Urothelium cell line (cell line): ENCODE results near the gene SDK1.
"Not testable (repeated sequence)": the region's sequence is repeated elsewhere in the genome, so short reads cannot be mapped to it uniquely, and the experiment has no call there.

ENCODE experiments used
- DNase-seq: peaks from one replicate; pipeline ENCODE4 v3.0.0; 2011; ENCODE audit warnings: low spot score, mixed read lengths
- FAIRE-seq: peaks from 2 replicates; lab custom pipeline; 2011; peaks lifted over from hg19 to GRCh38; lab: Jason Lieb, UNC

Gene SDK1

DNA sequence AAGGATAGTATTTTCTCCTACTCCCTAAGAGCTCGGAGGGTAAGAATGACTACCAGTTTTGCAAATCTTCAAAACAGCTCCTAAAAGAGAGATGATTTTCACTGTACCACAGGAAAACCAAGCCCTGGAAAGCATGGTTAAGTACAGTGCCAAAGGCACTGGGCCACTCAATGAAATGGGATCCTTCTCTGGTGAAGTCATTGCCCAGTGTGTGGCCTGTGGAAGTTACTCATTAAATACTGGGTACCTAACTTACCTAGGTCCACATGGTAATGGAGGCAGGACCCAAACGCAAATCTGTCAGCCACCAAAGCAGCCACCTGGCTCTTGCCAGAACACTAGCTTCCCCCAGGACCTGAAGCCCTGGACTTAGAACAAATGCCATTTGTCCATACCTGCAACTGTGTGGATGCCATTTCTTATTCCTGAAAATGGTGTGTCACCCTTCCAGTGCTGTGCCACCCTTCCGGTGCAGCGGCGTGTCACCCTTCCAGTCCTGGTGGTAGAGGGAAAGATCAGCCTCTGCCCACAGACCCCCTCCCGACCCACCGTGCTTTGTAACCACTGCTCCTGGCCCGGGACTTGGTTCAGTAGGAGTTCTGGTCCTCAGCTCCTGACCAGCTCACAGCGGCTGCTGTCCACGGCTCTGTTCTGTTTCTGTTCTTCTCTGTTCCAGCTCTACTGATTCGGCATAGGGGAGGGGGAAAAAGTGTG is 659.2 kb downstream of the SDK1 start:
- DNase-seq: no peak

DNA sequence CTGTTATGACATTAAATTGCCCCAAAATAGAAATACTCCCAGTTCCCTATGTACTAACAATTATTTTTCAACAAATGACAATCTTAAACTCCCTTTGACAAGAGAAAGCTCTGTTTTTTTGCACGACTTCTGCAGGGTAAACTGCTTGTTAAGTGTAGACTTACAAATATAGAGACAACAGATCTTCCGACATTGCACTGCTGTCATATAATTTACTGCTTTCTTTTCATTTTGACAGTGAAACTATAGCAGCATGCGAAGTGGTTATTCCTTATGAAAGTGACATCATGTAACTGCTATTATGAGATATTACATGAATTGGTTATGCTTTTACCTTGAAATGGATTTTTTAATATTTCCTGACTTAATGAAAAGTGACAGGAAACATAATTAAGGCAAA is 659.9 kb downstream of the SDK1 start:
- DNase-seq: no peak
- no peak for FAIRE-seq

More for the DNA sequence above, 659.2 kb downstream of the SDK1 start:
- FAIRE-seq: peak; percentile 63

- peak; percentile 100 for FAIRE-seq
- no peak for DNase-seq
Measured at GRCh38 chr7:3961857-3962503, 660.9 kb downstream of the SDK1 start.

DNA sequence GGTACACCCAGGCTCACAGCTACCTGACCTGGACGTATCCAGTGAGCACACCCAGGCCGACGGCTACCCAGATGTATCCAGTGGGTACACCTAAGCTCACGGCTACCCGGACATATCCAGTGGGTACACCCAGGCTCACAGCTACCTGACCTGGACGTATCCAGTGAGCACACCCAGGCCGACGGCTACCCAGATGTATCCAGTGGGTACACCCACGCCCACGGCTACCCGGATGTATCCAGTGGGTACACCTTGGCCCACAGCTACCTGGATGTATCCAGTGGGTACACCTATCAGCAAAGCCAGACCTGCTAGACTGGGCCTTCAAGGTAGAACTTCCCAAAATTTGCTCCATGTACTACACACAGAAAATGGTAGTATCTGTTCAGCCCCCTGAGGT is 662.7 kb downstream of the SDK1 start:
- FAIRE-seq: peak; percentile 99
- DNase-seq: not testable (repeated sequence)

GRCh38 chr7:3964980-3965606 is 664.0 kb downstream of the SDK1 start:
- no peak for DNase-seq
- peak; percentile 32 for FAIRE-seq

DNA sequence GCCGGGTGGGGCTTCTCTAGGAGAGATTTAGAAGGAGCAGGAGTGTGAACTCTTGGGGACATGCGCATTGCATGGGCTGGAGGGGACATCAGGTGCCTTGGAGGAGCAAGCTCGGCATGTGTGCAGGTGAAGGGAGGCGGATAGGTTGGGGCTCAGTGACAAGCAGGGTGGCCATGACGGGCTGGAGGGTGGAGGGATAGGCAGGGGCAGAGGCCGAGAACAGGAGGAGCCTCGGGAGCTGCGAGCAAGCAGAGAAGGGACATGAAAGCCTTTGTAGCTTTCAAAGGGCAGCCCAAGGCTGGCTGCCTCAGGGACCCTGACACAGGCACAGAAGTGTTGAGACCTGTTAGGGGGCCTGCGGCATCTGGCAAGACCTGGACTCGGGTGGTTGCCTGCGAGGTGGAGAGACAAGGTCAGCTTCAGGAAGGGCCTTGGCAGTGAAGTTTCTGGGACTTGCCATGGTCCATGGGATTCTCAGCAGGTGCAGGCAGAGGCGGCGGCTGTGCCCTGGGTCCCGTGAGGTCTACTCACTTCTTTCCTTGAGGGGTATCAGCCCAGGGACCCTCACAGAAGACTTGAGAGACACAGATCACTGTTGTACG is 664.8 kb downstream of the SDK1 start:
- DNase-seq: no peak
- FAIRE-seq: peak; percentile 79

GRCh38 chr7:3968234-3968633 is 667.2 kb downstream of the SDK1 start:
- DNase-seq (no peak), FAIRE-seq (no peak)

DNA sequence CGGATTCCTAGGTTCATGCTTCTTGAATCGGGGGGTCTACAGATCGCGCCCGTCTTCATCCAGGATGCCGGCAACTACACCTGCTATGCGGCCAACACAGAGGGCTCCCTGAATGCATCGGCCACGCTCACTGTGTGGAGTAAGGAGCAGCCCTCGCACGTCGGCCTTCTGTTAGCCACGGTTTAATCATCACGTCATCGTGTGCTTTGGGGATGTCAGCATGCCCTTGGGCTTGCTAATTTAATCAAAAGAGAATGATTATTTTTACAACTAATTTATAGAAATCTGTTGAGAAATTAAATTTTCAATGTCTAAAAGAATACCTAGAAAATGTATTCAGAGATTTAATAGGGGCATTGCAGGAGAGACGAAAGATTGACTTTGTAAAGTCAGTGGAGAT is 668.2 kb downstream of the SDK1 start:
- FAIRE-seq (peak; percentile 90), DNase-seq (no peak)

- DNase-seq: no peak
- no peak for FAIRE-seq
Measured at GRCh38 chr7:3971323-3971722, 670.3 kb downstream of the SDK1 start.

GRCh38 chr7:3973264-3973663 is 672.2 kb downstream of the SDK1 start:
- FAIRE-seq: no peak
- DNase-seq: no peak

- no peak for DNase-seq
- FAIRE-seq: peak; percentile 91
Measured at GRCh38 chr7:3974329-3974728, 673.3 kb downstream of the SDK1 start.

- no peak for DNase-seq
- no peak for FAIRE-seq
Measured at GRCh38 chr7:3975371-3975770, 674.3 kb downstream of the SDK1 start.

GRCh38 chr7:3977391-3977790 is 676.3 kb downstream of the SDK1 start:
- peak; percentile 90 for FAIRE-seq

DNA sequence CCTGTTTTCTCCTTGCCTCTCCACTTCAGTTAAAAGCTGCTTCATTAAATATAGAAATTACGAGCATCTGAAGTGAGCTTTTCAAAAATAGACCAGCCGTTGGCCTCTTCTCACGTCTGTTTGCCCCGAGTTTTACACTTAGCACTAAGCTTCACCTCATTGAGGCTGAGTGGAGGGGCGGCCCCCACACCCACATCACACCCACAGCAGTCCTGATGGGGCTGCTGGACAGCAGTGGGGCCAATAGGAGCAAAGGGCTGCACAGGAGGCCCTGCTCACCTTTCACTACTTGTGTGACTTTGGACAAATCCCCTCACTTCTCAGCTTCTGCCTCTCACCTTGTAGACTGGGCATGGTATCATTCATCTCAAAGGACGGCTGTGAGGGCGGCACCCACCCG is 677.8 kb downstream of the SDK1 start:
- DNase-seq: no peak
- peak; percentile 32 for FAIRE-seq

More at GRCh38 chr7:3977391-3977790, 676.3 kb downstream of the SDK1 start:
- no peak for DNase-seq

GRCh38 chr7:3979611-3980299 is 678.7 kb downstream of the SDK1 start:
- no peak for FAIRE-seq
- DNase-seq: no peak

DNA sequence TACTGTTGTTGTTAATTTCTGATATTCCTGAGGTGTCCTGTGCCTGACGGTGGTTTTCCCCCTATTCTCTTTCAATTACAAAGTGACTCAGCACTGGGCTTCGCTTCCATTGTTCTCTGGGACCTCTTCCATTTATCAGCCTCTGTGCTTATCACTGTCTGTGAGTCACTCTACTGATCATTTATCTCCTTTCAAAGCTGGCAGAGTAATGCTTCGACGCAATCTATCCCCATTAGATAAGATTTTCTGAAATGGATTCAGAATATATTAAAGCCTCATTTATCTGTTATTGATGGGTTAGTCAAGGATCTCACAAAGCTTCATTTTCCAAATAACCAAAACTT is 679.2 kb downstream of the SDK1 start:
- DNase-seq (no peak), FAIRE-seq (no peak)

DNA sequence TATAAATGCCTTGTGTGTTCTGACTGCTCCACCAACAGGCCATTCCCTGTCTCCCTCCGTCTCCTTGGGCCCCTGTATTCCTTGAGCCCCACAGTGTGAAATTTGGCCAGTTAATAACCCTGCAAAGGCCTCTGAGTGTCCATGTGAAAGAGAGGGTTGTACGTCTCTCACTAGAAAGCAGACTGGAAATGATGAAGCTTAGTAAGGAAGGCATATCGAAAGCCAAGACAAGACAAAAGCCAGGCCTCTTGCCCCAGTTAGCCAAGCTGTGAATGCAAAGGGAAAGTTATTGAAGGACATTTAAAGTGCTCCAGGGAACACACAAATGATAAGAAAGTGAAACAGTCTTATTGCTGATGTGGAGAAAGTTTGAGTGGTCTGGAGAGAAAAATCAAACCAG is 680.2 kb downstream of the SDK1 start:
- no peak for FAIRE-seq
- no peak for DNase-seq

DNA sequence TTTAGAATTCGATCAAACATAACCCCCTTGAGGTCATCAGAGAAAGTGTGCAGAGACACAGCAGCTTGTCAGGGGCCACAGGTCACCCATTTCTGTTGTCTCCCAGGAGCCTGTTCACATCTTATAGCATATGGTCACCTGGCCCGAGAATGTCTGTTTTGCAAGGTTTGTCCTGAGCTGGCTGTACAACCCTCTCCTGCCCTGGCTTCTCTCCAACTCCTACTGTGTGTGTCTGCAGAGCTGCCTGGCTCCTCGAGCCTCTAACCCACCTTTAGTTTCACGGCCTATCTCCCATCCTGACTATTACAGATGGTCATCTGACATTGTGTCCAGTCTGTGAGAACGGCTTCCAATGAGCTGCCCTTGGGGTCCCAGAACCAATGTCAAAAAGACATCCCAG is 683.4 kb downstream of the SDK1 start:
- FAIRE-seq: peak; percentile 77
- DNase-seq: no peak

DNA sequence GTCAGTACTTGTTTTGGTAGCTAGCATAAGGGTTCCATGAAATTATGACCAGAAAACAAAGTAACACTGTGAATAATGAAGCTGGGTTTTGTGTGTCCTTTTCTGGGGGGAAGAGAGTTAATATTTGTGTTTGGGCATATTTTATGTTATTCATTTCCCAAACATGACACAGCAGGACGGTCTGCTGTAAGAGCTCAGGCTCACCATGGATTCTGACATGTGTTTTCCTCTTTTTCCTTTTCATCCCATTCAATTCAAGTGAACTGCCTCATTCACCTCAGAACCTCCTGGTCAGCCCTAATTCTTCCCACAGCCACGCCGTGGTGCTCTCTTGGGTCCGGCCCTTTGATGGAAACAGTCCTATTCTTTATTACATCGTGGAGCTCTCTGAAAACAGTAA is 685.9 kb downstream of the SDK1 start:
- FAIRE-seq (peak; percentile 80), DNase-seq (no peak)

GRCh38 chr7:3987426-3987927 is 686.4 kb downstream of the SDK1 start:
- FAIRE-seq (peak; percentile 86), DNase-seq (no peak)

DNA sequence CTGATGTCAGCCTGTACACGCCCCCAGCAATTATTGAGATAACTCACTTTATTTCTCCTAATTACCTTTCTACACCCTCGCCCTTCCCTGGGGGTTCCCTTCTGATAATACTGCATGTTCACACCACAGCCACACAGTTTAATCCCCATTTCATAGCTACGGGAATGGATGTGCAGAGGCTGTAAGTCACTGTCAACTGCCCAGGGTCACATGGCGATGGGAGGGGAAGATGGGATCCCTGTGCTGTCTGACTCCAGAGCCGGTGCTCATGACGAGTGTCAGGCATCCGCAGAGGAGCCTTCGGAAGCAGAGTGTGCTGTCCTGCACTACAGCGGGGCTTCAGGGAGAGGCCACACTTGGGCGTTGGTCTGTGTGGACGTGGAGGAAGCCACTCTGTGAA is 688.7 kb downstream of the SDK1 start:
- peak; percentile 27 for FAIRE-seq

More for the DNA sequence above, 688.7 kb downstream of the SDK1 start:
- DNase-seq: no peak
